A172 (cell line): Measurements from ENCODE around the gene SHISAL1. TPM values are rescaled to one million over a fixed set of nuclear protein-coding genes. Genes with fewer than 3 reads are reported as not detected.
"Not testable (repeated sequence)": the region's sequence is repeated elsewhere in the genome, so short reads cannot be mapped to it uniquely, and the experiment has no call there.

ENCODE experiments used
- DNase-seq: peaks from one replicate; pipeline ENCODE4 v3.0.0-alpha.2; 2015; ENCODE audit warnings: low spot score
- total RNA-seq: library from RNA; depleted of rRNA; stranded (reverse); fragments of >200 nt; shearing (Covaris generic); gene quantifications from 2 replicates; pipeline ENCODE4 v1.2.3, GENCODE V29; 2014

The SHISAL1 gene
- total RNA-seq, 1 experiment from 2014 or later, result 3.1 TPM

- DNase-seq, result no peak
Measured at GRCh38 chr22:44237290-44237689, 75.5 kb downstream of the SHISAL1 start.

GRCh38 chr22:44234372-44234771, 78.4 kb downstream of the SHISAL1 start:
- not testable (repeated sequence) for DNase-seq

- no peak for DNase-seq
Measured at GRCh38 chr22:44231233-44231632, 81.5 kb downstream of the SHISAL1 start.

- DNase-seq, result no peak
Measured at GRCh38 chr22:44229809-44230208, 82.9 kb downstream of the SHISAL1 start.

- no peak for DNase-seq
Measured at GRCh38 chr22:44229331-44229730, 83.4 kb downstream of the SHISAL1 start.

GRCh38 chr22:44225812-44226211, 86.9 kb downstream of the SHISAL1 start:
- no peak for DNase-seq

GRCh38 chr22:44225091-44225689, 87.6 kb downstream of the SHISAL1 start:
- no peak for DNase-seq

GRCh38 chr22:44224166-44224565, 88.6 kb downstream of the SHISAL1 start:
- no peak for DNase-seq

GRCh38 chr22:44221710-44222475, 90.9 kb downstream of the SHISAL1 start:
- DNase-seq, result no peak

GRCh38 chr22:44220727-44221680, 91.7 kb downstream of the SHISAL1 start:
- no peak for DNase-seq

GRCh38 chr22:44219101-44219870, 93.5 kb downstream of the SHISAL1 start:
- no peak for DNase-seq

- no peak for DNase-seq
Measured at GRCh38 chr22:44218071-44218470, 94.7 kb downstream of the SHISAL1 start.

- DNase-seq, result no peak
Measured at GRCh38 chr22:44217346-44217745, 95.4 kb downstream of the SHISAL1 start.

- no peak for DNase-seq
Measured at GRCh38 chr22:44215287-44215686, 97.5 kb downstream of the SHISAL1 start.

- no peak for DNase-seq
Measured at GRCh38 chr22:44214764-44215163, 98.0 kb downstream of the SHISAL1 start.

GRCh38 chr22:44214187-44214586, 98.6 kb downstream of the SHISAL1 start:
- DNase-seq, result no peak

- DNase-seq, result no peak
Measured at GRCh38 chr22:44213489-44214043, 99.2 kb downstream of the SHISAL1 start.

- DNase-seq, result no peak
Measured at GRCh38 chr22:44212936-44213335, 99.8 kb downstream of the SHISAL1 start.

GRCh38 chr22:44211946-44212930, 100.5 kb downstream of the SHISAL1 start:
- DNase-seq, result no peak
